Measurements from ENCODE around the gene FERMT3.
"Not testable (repeated sequence)": the region's sequence is repeated elsewhere in the genome, so short reads cannot be mapped to it uniquely, and the experiment has no call there.

Gene FERMT3

GRCh38 chr11:64237484-64237951, 31.0 kb downstream of the FERMT3 start:
- DNase-seq = peak; percentile 59

DNA sequence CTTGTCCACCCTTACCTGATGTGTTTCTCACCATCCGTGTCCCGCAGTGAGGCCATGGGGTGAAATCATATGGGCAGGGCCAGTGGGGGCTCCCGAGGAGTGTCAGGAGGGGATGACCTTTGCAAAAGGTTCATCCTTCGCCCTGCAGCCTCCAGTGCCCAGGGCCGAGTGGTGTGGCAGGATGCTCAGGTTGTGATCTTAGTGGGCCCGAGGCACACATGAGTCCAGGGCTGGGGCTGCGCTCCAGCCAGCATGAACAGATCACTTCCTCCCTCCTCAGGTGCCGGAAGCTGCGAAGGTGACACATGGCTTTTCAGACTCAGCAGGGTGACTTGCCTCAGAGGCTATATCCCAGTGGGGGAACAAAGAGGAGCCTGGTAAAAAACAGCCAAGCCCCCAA, 31.6 kb downstream of the FERMT3 start:
- no peak for DNase-seq

GRCh38 chr11:64238999-64239398, 32.5 kb downstream of the FERMT3 start:
- DNase-seq = no peak

DNA sequence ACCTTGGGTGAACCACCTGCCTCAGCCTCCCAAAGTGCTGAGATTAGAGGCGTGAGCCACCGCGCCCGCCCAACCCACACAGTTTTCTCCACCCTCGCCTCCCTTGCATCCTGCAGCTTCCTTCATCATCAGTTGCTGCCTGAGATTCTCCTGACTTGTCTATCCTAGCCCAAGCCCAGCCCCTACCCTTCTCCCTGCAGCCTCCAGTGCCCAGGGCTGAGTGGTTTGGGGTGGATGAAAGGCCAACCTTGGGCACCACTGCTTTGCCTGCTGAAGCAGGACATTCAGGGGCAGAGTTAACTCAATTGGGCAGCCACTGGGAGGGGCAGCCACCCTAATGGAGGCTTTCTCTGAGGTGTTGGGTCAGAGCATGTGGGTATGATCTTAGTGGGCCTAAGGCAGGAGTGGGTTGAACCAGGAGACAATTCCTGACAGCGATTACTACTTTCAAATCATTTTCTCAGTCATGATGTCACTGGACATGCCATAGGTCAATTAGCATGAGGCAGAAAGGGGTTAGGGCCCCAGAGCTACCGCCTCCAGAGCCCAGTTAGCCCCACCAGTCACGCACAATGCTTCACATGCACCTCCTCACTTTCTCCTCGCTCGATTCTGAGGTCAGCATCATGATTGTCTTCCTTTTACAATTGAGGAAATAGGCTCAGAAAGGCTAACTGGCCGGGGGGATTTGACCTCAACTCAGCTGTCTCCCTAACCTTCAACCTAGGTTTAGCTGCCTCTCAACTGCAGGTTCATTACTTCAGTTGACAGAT, 33.3 kb downstream of the FERMT3 start:
- no peak for DNase-seq

- peak; percentile 89 for DNase-seq
These were observed 34.1 kb downstream of the FERMT3 start, which contains the start of gene FKBP2 for GRCh38 chr11:64240435-64241240. Gene FKBP2 (plus strand): TSS chr11:64241095. CDS start chr11:64242388, 1,293 bp downstream.

- peak; percentile 96 for DNase-seq
These were observed 34.6 kb downstream of the FERMT3 start for GRCh38 chr11:64241241-64241490.

GRCh38 chr11:64241491-64242374, 35.2 kb downstream of the FERMT3 start:
- no peak for DNase-seq

GRCh38 chr11:64243236-64243854, 36.8 kb downstream of the FERMT3 start:
- no peak for DNase-seq

DNA sequence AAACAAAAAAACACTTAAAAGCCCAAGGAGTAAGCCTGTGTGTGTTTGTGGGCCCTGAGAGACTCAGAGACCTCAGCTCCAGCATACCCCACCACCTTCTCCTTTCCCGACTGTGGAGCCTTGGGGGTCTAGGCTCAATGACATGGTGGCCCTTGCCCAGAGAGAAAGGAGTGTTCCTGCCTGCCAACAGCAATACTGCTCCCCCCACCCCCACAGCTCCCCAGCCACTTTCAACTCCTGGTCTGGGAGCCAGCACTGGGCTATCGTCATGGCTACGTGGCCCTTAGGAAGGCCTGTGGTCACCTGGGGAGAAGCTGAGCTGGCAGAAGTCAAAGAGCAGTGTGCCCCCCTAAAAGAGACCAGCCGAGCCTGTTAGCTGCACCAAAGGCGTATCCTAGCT, 37.6 kb downstream of the FERMT3 start:
- DNase-seq = no peak

DNA sequence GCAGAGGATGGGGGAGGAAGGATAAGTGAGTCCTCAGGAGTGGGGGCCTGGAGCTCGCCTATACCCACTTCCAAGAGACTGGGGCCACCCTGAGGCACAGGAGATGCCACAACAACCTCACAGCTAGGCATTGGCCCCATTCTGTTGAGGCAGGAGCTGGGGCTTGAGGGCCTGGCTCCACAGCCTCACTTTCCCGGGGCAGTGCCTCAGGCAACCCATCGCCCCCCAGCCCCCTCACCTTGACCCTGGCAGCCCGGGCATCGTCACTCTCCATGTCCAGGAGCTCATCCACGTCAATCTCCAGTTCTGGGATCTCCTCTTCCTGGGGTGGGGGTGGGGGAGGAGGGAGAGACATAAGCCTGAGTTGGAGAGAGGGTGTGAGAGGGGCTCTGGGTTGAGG, 38.4 kb downstream of the FERMT3 start:
- DNase-seq = no peak

DNA sequence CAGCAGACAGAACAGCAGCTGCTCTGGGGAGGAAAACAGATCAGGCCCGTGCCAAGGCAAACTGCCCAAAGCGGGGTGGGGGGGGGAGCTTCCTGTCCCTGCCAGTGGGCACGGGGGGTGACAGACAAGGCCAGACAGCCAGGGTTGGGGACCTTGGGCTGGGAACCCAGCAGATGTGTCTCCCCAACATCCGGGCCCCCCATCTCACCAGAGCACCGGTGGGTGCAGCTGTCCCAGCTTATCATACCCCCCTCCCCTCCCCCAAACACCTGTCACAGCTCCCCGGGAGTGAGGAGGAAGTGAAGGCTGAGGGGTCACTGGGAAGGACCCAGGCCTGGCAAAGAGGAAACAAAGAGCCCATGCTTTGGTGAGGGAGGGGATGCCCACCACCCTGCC, 38.9 kb downstream of the FERMT3 start:
- DNase-seq = no peak

- DNase-seq = no peak
These were observed 39.5 kb downstream of the FERMT3 start for GRCh38 chr11:64245797-64246620.

DNA sequence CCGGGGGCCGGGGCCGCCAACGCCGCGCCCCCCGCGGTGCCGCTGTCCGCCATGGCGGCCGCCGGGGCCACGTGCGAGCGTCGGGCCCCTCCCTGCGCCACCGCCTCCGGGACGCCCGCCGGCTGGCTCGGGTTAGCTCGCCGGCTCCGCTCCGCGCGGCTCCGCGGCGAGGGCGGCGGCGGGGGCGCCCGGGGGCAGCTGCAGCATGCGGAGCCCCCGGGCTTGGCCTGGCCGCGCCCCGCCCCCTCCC, 40.0 kb downstream of the FERMT3 start:
- DNase-seq = not testable (repeated sequence)

- DNase-seq = peak; percentile 44
These were observed 40.6 kb downstream of the FERMT3 start, which contains the start of gene PPP1R14B for GRCh38 chr11:64246871-64247728. Gene PPP1R14B (minus strand): TSS chr11:64246943. CDS start chr11:64246673, 270 bp downstream.

GRCh38 chr11:64247729-64248531, 41.4 kb downstream of the FERMT3 start:
- DNase-seq = no peak

DNA sequence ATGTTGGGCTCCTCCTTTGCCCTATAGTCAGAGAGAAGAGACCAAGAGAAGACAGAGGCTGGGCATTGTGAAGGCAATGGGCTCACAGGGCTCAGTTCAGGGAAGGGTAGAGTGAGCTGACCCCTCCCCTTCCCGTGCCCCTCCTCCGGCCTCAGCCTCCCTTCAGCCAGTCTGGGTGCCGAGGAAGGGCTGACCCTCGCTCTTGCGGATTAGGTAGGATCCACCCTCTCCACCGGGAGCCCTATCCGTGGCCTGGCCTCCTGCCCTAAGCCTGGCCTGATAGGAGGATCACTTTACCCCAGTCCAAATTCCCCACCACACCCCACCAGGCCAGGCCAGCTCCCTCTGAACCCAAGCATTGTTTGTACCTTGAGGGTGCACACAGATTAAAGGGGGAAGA, 42.1 kb downstream of the FERMT3 start:
- no peak for DNase-seq

DNA sequence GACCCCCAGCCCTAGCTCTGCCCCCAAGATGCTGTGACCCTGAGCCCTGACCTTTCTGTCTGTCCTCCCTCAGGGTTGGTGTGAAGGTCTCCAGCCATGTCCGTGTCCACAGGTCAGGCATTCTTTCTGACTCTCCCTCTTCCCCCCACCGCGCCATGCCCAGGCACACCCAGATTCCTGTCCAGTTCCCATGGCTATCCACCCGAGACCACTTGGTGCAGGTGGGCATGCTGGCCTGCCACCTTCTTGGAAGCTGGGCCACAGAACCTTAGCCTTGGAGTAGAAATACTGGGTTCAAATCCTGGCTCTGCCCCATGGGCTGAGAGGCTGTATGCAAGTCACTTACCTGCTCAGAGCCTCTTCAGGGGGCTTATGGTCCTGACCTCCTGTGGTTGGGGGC, 42.5 kb downstream of the FERMT3 start:
- DNase-seq = no peak

- no peak for DNase-seq
These were observed 43.3 kb downstream of the FERMT3 start for GRCh38 chr11:64249563-64250414.

DNA sequence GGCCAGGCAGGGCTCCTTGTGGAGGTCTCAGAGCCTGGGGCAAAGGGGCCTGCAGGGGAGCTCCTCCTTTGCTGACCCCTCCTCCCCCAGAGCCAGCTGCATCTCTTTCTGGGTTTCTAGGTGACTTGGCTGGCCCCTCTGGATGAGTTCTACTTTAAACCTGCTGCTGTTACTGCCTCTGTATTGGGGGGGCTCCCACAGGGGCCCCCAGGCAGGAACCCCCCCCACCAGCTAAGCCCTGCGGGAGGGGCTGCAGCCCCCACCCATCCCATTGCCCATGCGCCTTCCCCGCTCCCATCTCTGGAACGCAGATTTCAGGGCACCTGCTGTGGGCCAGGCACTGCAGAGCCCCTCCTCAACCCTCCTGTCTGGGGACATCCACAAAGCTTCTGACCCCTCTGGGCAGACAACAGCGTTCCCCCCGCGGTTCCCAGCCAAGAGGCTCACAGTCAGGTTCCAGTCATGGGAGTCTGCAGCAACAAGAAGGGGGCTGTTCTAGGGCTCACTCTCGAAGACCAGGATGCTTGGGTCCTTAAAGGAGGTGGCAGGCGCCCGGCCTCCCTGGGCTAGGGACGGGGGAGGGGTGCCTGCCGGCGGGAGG, 44.0 kb downstream of the FERMT3 start:
- no peak for DNase-seq
